Measurements from ENCODE around the gene GRK5.

DNA sequence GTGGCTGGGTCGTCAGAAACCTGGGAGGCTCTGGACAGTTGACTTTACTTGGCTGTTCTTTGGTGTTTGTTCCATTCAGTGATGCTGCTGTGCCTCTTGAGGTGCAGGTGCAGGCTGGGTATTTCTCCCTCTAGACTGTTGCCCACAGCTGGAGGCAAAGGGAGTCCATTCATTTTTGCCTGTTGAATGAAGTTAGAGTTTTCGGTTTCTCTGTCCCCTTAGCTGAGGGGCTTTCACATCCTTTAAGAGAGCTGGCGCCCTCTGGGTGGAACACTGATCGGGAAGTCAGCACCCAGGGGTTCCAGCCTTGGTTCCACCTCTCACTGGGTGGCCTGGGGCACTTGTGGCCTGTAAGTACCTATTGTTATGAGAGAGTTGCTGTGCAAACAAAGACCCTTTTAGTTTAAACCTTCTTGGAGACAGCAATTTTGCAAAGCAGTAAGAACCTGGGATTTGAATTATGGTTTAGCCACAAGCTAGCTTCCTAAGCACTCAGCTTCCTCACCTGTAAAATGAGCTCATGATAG is 67.2 kb downstream of the GRK5 start:
- TF ChIP-seq, protein P1, sequence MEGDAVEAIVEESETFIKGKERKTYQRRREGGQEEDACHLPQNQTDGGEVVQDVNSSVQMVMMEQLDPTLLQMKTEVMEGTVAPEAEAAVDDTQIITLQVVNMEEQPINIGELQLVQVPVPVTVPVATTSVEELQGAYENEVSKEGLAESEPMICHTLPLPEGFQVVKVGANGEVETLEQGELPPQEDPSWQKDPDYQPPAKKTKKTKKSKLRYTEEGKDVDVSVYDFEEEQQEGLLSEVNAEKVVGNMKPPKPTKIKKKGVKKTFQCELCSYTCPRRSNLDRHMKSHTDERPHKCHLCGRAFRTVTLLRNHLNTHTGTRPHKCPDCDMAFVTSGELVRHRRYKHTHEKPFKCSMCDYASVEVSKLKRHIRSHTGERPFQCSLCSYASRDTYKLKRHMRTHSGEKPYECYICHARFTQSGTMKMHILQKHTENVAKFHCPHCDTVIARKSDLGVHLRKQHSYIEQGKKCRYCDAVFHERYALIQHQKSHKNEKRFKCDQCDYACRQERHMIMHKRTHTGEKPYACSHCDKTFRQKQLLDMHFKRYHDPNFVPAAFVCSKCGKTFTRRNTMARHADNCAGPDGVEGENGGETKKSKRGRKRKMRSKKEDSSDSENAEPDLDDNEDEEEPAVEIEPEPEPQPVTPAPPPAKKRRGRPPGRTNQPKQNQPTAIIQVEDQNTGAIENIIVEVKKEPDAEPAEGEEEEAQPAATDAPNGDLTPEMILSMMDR (IDR thresholded peaks at IDR 0.05; ENCODE audit: borderline replicate concordance, extremely low read depth, low read length, poor library complexity, severe bottlenecking), result peak; percentile 11
- TF ChIP-seq EZH2 (IDR thresholded peaks at IDR 0.05; ENCODE audit: borderline replicate concordance, low read depth, low read length, severe bottlenecking), result no peak
